ENCODE measurements around the gene P3H1. TPM values are rescaled to one million over a fixed set of nuclear protein-coding genes. Genes with fewer than 3 reads are reported as not detected.
"Not testable (repeated sequence)": the region's sequence is repeated elsewhere in the genome, so short reads cannot be mapped to it uniquely, and the experiment has no call there.

Gene P3H1
- total RNA-seq, 2 experiments from 2014 or later, result 40.1 to 43.3 TPM

- Mint-ChIP-seq H3K27me3 (no peaks in the 10 kb centered on the region), H3K27ac (no peak overlapping the region), H3K4me3 (no peak overlapping the region), H3K9me3 (no peaks in the 10 kb centered on the region), H3K4me1 (peaks cover 11% of the 10 kb centered on the region), H3K36me3 (ENCODE audit: low read depth) (no peaks in the 10 kb centered on the region)
- DNase-seq, result no peak
- CTCF ChIA-PET, result interaction anchor here (0.6 to 0.9 kb wide), 2 partner anchors 31 to 340 kb away, joined by 3 read pairs; no protein-coding TSS in a partner anchor
- POLR2A ChIA-PET, result interaction anchor here (0.6 to 0.8 kb wide), 3 partner anchors 10 to 51 kb away, joined by 3 to 4 read pairs (median 3); partner anchors contain the start of gene YBX1
Observed at GRCh38 chr1:42733415-42734200, 33.2 kb downstream of the P3H1 start.

- Mint-ChIP-seq H3K4me3 (no peak overlapping the region), H3K27me3 (no peaks in the 10 kb centered on the region), H3K27ac (no peak overlapping the region), H3K4me1 (peaks cover 8% of the 10 kb centered on the region), H3K36me3 (ENCODE audit: low read depth) (no peaks in the 10 kb centered on the region), H3K9me3 (no peaks in the 10 kb centered on the region)
- DNase-seq, result no peak
- ChIA-PET CTCF (no interaction called here), POLR2A (no interaction called here)
Observed at GRCh38 chr1:42732126-42732680, 34.6 kb downstream of the P3H1 start.

DNA sequence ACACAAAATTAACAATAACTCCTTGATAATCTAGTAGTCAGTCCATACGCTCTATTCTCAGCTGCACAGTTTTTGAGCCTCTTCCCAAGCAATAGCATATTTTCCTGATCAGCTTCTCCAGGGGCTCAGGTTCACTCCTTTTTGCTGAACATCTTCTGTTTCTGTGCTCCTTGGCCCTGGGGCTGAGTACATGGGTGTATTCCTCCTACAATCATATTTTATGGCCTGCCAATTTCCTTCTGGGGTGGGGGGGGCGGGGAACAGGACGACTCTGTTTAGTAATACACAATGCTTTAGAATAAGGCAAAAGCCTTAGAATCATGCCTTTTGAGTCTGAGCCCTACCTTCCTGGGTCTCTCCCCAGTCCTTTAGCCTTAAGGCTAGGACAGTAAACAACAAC, 35.2 kb downstream of the P3H1 start:
- Mint-ChIP-seq H3K4me3 (no peak overlapping the region), H3K4me1 (peaks cover 2% of the 10 kb centered on the region), H3K9me3 (no peaks in the 10 kb centered on the region), H3K27ac (no peak overlapping the region), H3K36me3 (ENCODE audit: low read depth) (no peaks in the 10 kb centered on the region), H3K27me3 (no peaks in the 10 kb centered on the region)
- no peak for DNase-seq
- ChIA-PET CTCF (interaction anchor here (1.2 to 1.4 kb wide), 2 partner anchors 13 to 153 kb away, joined by 3 read pairs; no protein-coding TSS in a partner anchor), POLR2A (no interaction called here)

- H3K9me3 Mint-ChIP-seq, result no peaks in the 10 kb centered on the region
- no peaks in the 10 kb centered on the region for H3K27me3 Mint-ChIP-seq
- ChIA-PET CTCF (interaction anchor here (1.2 to 1.4 kb wide), 2 partner anchors 12 to 153 kb away, joined by 3 read pairs; no protein-coding TSS in a partner anchor), POLR2A (no interaction called here)
- H3K36me3 Mint-ChIP-seq (ENCODE audit: low read depth), result no peaks in the 10 kb centered on the region
- H3K4me1 Mint-ChIP-seq, result peaks cover 2% of the 10 kb centered on the region
- DNase-seq, result peak; percentile 49
- no peak overlapping the region for H3K27ac Mint-ChIP-seq
- H3K4me3 Mint-ChIP-seq, result no peak overlapping the region
Observed at GRCh38 chr1:42730988-42731387, 35.8 kb downstream of the P3H1 start.

GRCh38 chr1:42730002-42730401, 36.8 kb downstream of the P3H1 start:
- ChIA-PET CTCF (no interaction called here), POLR2A (no interaction called here)
- no peaks in the 10 kb centered on the region for H3K27me3 Mint-ChIP-seq

DNA sequence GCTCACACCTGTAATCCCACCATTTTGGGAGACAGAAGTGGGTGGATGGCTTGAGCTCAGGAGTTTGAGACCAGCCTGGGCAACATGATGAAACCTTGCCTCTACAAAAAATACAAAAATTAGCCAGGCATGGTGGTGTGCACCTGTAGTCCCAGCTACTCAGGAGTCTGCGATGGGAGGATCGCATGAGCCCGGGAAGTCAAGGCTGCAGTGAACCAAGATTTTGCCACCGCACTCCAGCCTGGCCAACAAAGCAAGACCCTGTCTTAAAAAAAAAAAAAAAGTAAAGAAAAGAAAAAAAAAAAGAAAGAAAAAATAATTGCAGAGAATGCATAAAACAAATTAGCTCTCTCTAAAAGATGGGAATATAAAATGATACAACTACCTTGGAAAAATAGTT, 41.0 kb downstream of the P3H1 start:
- H3K27ac Mint-ChIP-seq; H3K4me3 Mint-ChIP-seq; POLR2A ChIA-PET; H3K27me3 Mint-ChIP-seq; H3K36me3 Mint-ChIP-seq (ENCODE audit: low read depth); H3K4me1 Mint-ChIP-seq; DNase-seq; H3K9me3 Mint-ChIP-seq: not testable (repeated sequence)
- CTCF ChIA-PET, result interaction anchor here (0.7 to 0.8 kb wide), 3 partner anchors 11 to 381 kb away, joined by 3 read pairs; partner anchors contain the start of gene PPIH

More at GRCh38 chr1:42730002-42730401, 36.8 kb downstream of the P3H1 start:
- Mint-ChIP-seq H3K36me3 (ENCODE audit: low read depth) (no peaks in the 10 kb centered on the region), H3K4me3 (no peak overlapping the region), H3K27ac (no peak overlapping the region), H3K9me3 (no peaks in the 10 kb centered on the region), H3K4me1 (peaks cover 2% of the 10 kb centered on the region)
- no peak for DNase-seq

DNA sequence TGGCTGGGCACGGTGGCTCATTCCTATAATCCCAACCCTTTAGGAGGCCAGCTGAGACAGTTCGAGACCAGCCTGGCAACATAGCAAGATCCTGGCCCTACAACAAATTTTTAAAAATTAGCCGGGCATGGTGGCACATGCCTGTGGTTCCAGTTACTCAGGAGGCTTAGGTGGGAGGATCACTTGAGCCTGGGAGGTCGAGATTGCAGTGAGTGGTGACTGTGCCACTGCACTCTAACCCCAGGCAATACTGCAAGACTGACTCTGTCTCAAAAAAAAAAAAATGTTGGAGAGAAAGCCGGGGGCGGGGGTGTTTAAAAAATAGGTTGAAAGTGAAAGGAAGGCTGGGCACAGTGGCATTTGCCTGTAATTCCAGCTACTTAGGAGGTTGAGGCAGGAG, 43.3 kb downstream of the P3H1 start:
- Mint-ChIP-seq H3K27ac (no peak overlapping the region), H3K9me3 (no peaks in the 10 kb centered on the region), H3K4me3 (no peak overlapping the region), H3K4me1 (no peaks in the 10 kb centered on the region), H3K27me3 (peaks cover 1% of the 10 kb centered on the region), H3K36me3 (ENCODE audit: low read depth) (no peaks in the 10 kb centered on the region)
- DNase-seq, result no peak
- CTCF ChIA-PET, result interaction anchor here (0.7 kb wide), 2 partner anchors 389 to 1633 kb away, joined by 3 read pairs; no protein-coding TSS in a partner anchor
- POLR2A ChIA-PET, result interaction anchor here (0.6 to 0.7 kb wide), 2 partner anchors 10 to 11 kb away, joined by 3 read pairs; no protein-coding TSS in a partner anchor

GRCh38 chr1:42722403-42722802, 44.4 kb downstream of the P3H1 start:
- H3K4me3 Mint-ChIP-seq; H3K9me3 Mint-ChIP-seq; POLR2A ChIA-PET; H3K27ac Mint-ChIP-seq; H3K27me3 Mint-ChIP-seq; H3K4me1 Mint-ChIP-seq; H3K36me3 Mint-ChIP-seq (ENCODE audit: low read depth); DNase-seq: not testable (repeated sequence)
- CTCF ChIA-PET, result interaction anchor here (0.6 kb wide), 1 partner anchor 124 kb away, joined by 3 read pairs; the partner anchor contains the start of gene ZNF691

GRCh38 chr1:42721926-42722325, 44.9 kb downstream of the P3H1 start:
- Mint-ChIP-seq H3K9me3 (no peaks in the 10 kb centered on the region), H3K36me3 (ENCODE audit: low read depth) (peaks cover 6% of the 10 kb centered on the region), H3K27me3 (peaks cover 1% of the 10 kb centered on the region), H3K4me1 (no peaks in the 10 kb centered on the region), H3K27ac (no peak overlapping the region), H3K4me3 (no peak overlapping the region)
- CTCF ChIA-PET, result no interaction called here
- POLR2A ChIA-PET, result no interaction called here
- no peak for DNase-seq

DNA sequence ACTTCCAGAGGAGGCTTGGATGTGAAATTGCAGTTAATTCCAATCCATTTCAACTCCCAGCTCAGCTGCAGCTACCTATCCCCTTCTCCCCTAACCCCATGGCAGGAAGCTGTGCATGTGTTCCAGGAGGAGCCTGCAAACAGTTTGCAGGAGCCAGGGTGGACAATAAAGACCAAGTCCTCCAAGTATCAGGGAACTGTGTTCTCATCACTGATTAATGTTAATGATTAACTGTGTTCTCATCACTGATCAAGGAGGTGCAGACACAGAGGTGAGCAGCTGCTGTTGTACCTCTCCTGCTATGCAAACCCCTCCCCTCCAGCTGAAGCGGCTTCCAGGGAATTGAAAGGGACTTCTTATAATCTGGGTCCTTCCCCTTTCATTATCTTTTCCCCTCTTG, 46.0 kb downstream of the P3H1 start:
- CTCF ChIA-PET, result no interaction called here
- Mint-ChIP-seq H3K36me3 (ENCODE audit: low read depth) (peaks cover 12% of the 10 kb centered on the region), H3K27ac (no peak overlapping the region), H3K4me1 (no peaks in the 10 kb centered on the region), H3K9me3 (no peaks in the 10 kb centered on the region), H3K4me3 (no peak overlapping the region), H3K27me3 (peaks cover 1% of the 10 kb centered on the region)
- POLR2A ChIA-PET, result no interaction called here
- no peak for DNase-seq

GRCh38 chr1:42714441-42714840, 52.4 kb downstream of the P3H1 start:
- peaks cover 10% of the 10 kb centered on the region for H3K4me1 Mint-ChIP-seq
- DNase-seq, H3K27me3 Mint-ChIP-seq, H3K27ac Mint-ChIP-seq, POLR2A ChIA-PET, CTCF ChIA-PET, H3K4me3 Mint-ChIP-seq: not testable (repeated sequence)
- peaks cover 14% of the 10 kb centered on the region for H3K9me3 Mint-ChIP-seq
- peaks cover 62% of the 10 kb centered on the region for H3K36me3 Mint-ChIP-seq (ENCODE audit: low read depth)

DNA sequence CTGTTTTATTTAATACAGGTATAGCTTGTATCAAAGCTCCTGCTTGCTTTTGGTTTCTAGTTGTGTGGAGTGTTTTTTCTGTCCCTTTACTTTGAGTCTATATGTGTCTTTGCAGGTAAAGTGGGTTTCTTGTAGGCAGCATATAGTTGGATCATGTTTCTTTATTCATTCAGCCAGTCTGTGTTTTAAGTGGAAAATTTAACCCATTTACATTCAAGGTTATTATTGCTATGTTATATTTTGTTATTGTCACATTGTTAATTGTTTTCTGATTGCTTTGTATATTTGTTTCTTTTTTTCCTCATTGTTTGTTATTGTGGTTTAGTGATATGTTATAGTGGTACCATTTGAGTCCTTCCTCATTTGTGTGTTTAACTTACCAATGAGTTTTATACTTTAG, 53.5 kb downstream of the P3H1 start:
- DNase-seq, result no peak
- H3K36me3 Mint-ChIP-seq (ENCODE audit: low read depth), result peaks cover 67% of the 10 kb centered on the region
- no peak overlapping the region for H3K4me3 Mint-ChIP-seq
- CTCF ChIA-PET, result no interaction called here
- POLR2A ChIA-PET, result interaction anchor here (0.9 kb wide), 1 partner anchor 10 kb away, joined by 3 read pairs; no protein-coding TSS in a partner anchor
- no peak overlapping the region for H3K27ac Mint-ChIP-seq
- peaks cover 14% of the 10 kb centered on the region for H3K9me3 Mint-ChIP-seq
- peaks cover 10% of the 10 kb centered on the region for H3K4me1 Mint-ChIP-seq
- no peaks in the 10 kb centered on the region for H3K27me3 Mint-ChIP-seq

DNA sequence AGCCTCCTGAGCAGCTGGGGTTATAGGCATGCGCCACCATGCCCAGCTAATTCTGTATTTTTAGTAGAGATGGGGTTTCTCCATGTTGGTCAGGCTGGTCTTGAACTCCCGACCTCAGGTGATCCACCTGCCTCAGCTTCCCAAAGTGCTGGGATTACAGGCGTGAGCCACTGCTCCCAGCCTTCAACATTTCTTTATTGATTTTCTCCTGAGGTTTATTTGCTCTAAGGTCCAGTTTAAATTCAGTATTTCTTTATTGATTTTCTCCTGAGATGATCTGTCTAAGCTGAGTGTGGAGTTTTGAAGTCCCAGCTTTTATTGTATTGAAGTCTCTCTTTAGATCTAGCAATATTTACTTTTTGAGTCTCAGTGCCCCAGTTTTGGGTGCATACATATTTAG, 54.0 kb downstream of the P3H1 start:
- CTCF ChIA-PET, result not testable (repeated sequence)

More for the DNA sequence above, 54.0 kb downstream of the P3H1 start:
- not testable (repeated sequence) for H3K4me3 Mint-ChIP-seq, H3K27ac Mint-ChIP-seq, DNase-seq, H3K27me3 Mint-ChIP-seq
- Mint-ChIP-seq H3K4me1 (peaks cover 10% of the 10 kb centered on the region), H3K9me3 (peaks cover 14% of the 10 kb centered on the region), H3K36me3 (ENCODE audit: low read depth) (peaks cover 72% of the 10 kb centered on the region)
- POLR2A ChIA-PET, result interaction anchor here (0.9 kb wide), 1 partner anchor 11 kb away, joined by 3 read pairs; no protein-coding TSS in a partner anchor
